ENCODE results near the gene RBL1. TPM values are rescaled to one million over a fixed set of nuclear protein-coding genes. Genes with fewer than 3 reads are reported as not detected.

RBL1 gene
- total RNA-seq, 2 donors from 2014 or later: 38.3 to 44.1 TPM

Other genes with a start within 250 kb of the RBL1 start
- not detected for gene TLDC2, start 219.9 kb downstream of the RBL1 start, total RNA-seq
- gene SAMHD1, start 144.3 kb downstream of the RBL1 start, total RNA-seq: 10 to 100 TPM; 33.2 to 49.2 TPM
- gene RPN2, start 83.3 kb upstream of the RBL1 start, total RNA-seq: 100 to 1,000 TPM; 128 to 145 TPM
- 1 to 10 TPM; 5.0 to 5.2 TPM for gene MROH8, start 83.6 kb upstream of the RBL1 start, total RNA-seq
- gene GHRH, start 165.8 kb upstream of the RBL1 start, total RNA-seq: not detected
- gene MANBAL, start 193.7 kb upstream of the RBL1 start, total RNA-seq: 10 to 100 TPM; 15.6 to 19.6 TPM

All from activated T-cell treated with anti-CD3 and anti-CD28 coated beads, Interleukin-2, amount 50 U/mL, for 72 hours (primary cell).